Neuronal stem cell (in vitro differentiated cells): ENCODE measurements around the gene NTRK2.

Experiments used
- DNase-seq: peaks from one replicate; pipeline ENCODE4 v3.0.0-alpha.2; 2013; ENCODE audit warnings: low spot score
- H2AFZ ChIP-seq: one replicate; pipeline ENCODE4 v1.6.1; 2013; ENCODE audit warnings: mild to moderate bottlenecking, low read length, inconsistent platforms
- H2AK5ac ChIP-seq: 2 replicates; pipeline ENCODE4 v1.6.1; 2013; ENCODE audit warnings: low read depth, mild to moderate bottlenecking, inconsistent platforms, low read length, moderate library complexity, mixed read lengths
- H2BK120ac ChIP-seq: 2 replicates; pipeline ENCODE4 v1.6.1; 2013; ENCODE audit warnings: low read depth, mild to moderate bottlenecking, inconsistent platforms, low read length, moderate library complexity, mixed read lengths
- H2BK12ac ChIP-seq: one replicate; pipeline ENCODE4 v1.6.1; 2013; ENCODE audit warnings: low read length, inconsistent platforms
- H2BK15ac ChIP-seq: 2 replicates; pipeline ENCODE4 v1.6.1; 2013; ENCODE audit warnings: mild to moderate bottlenecking, low read length, inconsistent platforms, mixed read lengths
- H2BK5ac ChIP-seq: one replicate; pipeline ENCODE4 v1.6.1; 2013; ENCODE audit warnings: inconsistent platforms, mild to moderate bottlenecking, low read length, moderate library complexity
- H3K14ac ChIP-seq: one replicate; pipeline ENCODE4 v1.6.1; 2013; ENCODE audit warnings: low read length, inconsistent platforms
- H3K18ac ChIP-seq: 2 replicates; pipeline ENCODE4 v1.6.1; 2013; ENCODE audit warnings: low read length, inconsistent platforms
- H3K23ac ChIP-seq: 2 replicates; pipeline ENCODE4 v1.6.1; 2013; ENCODE audit warnings: low read depth, mild to moderate bottlenecking, mixed read lengths, low read length, inconsistent platforms; ENCODE audit not compliant: poor library complexity
- H3K27ac ChIP-seq: replicated peaks from 3 replicates; pipeline ENCODE4 v1.5.1; 2013; ENCODE audit warnings: low read length, inconsistent platforms
- H3K27me3 ChIP-seq, 3 experiments: 2 replicates each; pipeline ENCODE4 v1.6.1; 2013; ENCODE audit warnings: low read length in 3 of 3, mild to moderate bottlenecking in 2 of 3, inconsistent platforms in 1 of 3, low read depth in 1 of 3, mixed read lengths in 1 of 3, moderate library complexity in 1 of 3; ENCODE audit not compliant: control insufficient read depth in 3 of 3, insufficient read depth in 3 of 3
- H3K36me3 ChIP-seq, 2 donors: replicated peaks in 1 of 2; 2 replicates each; pipeline ENCODE4 v1.6.1; 2013; ENCODE audit warnings: low read length in 2 of 2; ENCODE audit not compliant: control insufficient read depth in 2 of 2, insufficient read depth in 2 of 2
- H3K4ac ChIP-seq: 2 replicates; pipeline ENCODE4 v1.6.1; 2013; ENCODE audit warnings: inconsistent platforms, mild to moderate bottlenecking, low read length, moderate library complexity
- H3K4me1 ChIP-seq, 2 donors: 1 replicate in 1 of 2; 2 replicates in 1 of 2; pipeline ENCODE4 v1.6.1; 2013; ENCODE audit warnings: low read length in 2 of 2, low read depth in 1 of 2; ENCODE audit not compliant: control insufficient read depth in 2 of 2, insufficient read depth in 1 of 2
- H3K4me2 ChIP-seq: one replicate; pipeline ENCODE4 v1.6.1; 2013; ENCODE audit warnings: mild to moderate bottlenecking, low read length, inconsistent platforms; ENCODE audit not compliant: insufficient read depth, poor library complexity, severe bottlenecking
- H3K4me3 ChIP-seq, 2 donors: 2 replicates each; pipeline ENCODE4 v1.5.1; 2013; ENCODE audit warnings: low read length in 2 of 2, mild to moderate bottlenecking in 2 of 2, inconsistent platforms in 1 of 2, moderate library complexity in 1 of 2
- H3K79me1 ChIP-seq: one replicate; pipeline ENCODE4 v1.6.1; 2013; ENCODE audit warnings: low read depth, mild to moderate bottlenecking, inconsistent platforms, low read length, moderate library complexity
- H3K9ac ChIP-seq: one replicate; pipeline ENCODE4 v1.6.1; 2013; ENCODE audit warnings: mild to moderate bottlenecking, low read depth, low read length, inconsistent platforms; ENCODE audit not compliant: poor library complexity
- H3K9me3 ChIP-seq, 2 donors: replicated peaks in 1 of 2; 2 replicates each; pipeline versions ENCODE3 to v1.6.1; 2013; ENCODE audit warnings: low read length in 2 of 2, mild to moderate bottlenecking in 2 of 2, inconsistent platforms in 1 of 2, low read depth in 1 of 2, mixed read lengths in 1 of 2, moderate library complexity in 1 of 2; ENCODE audit not compliant: control insufficient read depth in 2 of 2, insufficient read depth in 1 of 2
- H4K8ac ChIP-seq: one replicate; pipeline ENCODE4 v1.6.1; 2013; ENCODE audit warnings: low read depth, mild to moderate bottlenecking, inconsistent platforms, low read length, moderate library complexity
- H4K91ac ChIP-seq: one replicate; pipeline ENCODE4 v1.6.1; 2013; ENCODE audit warnings: low read length, low read depth, mild to moderate bottlenecking, inconsistent platforms; ENCODE audit not compliant: poor library complexity
- WGBS, 2 donors: extraction: QIAGEN DNeasy Blood & Tissue Kit; methylation state at CpG; one replicate each; pipeline ENCODE4 v1.1.7; 2013; ENCODE audit warnings: missing lambda C conversion rate in 2 of 2, mixed read lengths in 1 of 2; ENCODE audit not compliant: insufficient read length in 2 of 2, insufficient replicate concordance in 1 of 2; ENCODE audit errors: extremely low coverage in 2 of 2; 5-methylcytosine and 5-hydroxymethylcytosine counted together

Gene NTRK2

GRCh38 chr9:84903963-84904362 is 234.4 kb downstream of the NTRK2 start:
- no peak overlapping the region for H2AK5ac ChIP-seq
- H4K8ac ChIP-seq: no peak overlapping the region
- no peak overlapping the region for H4K91ac ChIP-seq
- H3K23ac ChIP-seq: no peak overlapping the region
- no peaks in the 10 kb centered on the region for H3K36me3 ChIP-seq
- H2BK5ac ChIP-seq: no peak overlapping the region
- no peak overlapping the region for H3K4me2 ChIP-seq
- no peak overlapping the region for H3K4ac ChIP-seq
- no peak overlapping the region for H3K4me3 ChIP-seq
- H3K27me3 ChIP-seq: no peaks in the 10 kb centered on the region
- DNase-seq: no peak
- H2BK15ac ChIP-seq: no peak overlapping the region
- H3K27ac ChIP-seq: no peak overlapping the region
- no CpG with 5 or more reads among the region's 2 CpGs for WGBS, 2 donors
- H3K4me1 ChIP-seq: peaks cover 1 to 4% of the 10 kb centered on the region in 2 donors
- H2AFZ ChIP-seq: no peak overlapping the region
- H2BK120ac ChIP-seq: no peak overlapping the region
- H2BK12ac ChIP-seq: no peak overlapping the region
- H3K18ac ChIP-seq: no peak overlapping the region
- peaks cover 0 to 4% of the 10 kb centered on the region in 2 donors for H3K9me3 ChIP-seq
- H3K9ac ChIP-seq: no peak overlapping the region
- no peak overlapping the region for H3K14ac ChIP-seq
- no peaks in the 10 kb centered on the region for H3K79me1 ChIP-seq

- Histone ChIP-seq H4K8ac (no peak overlapping the region), H3K4me1 (peaks cover 9 to 16% of the 10 kb centered on the region in 2 donors), H3K4ac (no peak overlapping the region), H3K79me1 (no peaks in the 10 kb centered on the region), H4K91ac (no peak overlapping the region), H3K23ac (no peak overlapping the region), H2BK15ac (no peak overlapping the region), H3K9me3 (no peaks in the 10 kb centered on the region), H2BK120ac (no peak overlapping the region), H3K9ac (no peak overlapping the region), H3K18ac (no peak overlapping the region), H3K27ac (no peak overlapping the region), H2BK12ac (no peak overlapping the region), H3K4me2 (no peak overlapping the region), H2BK5ac (no peak overlapping the region), H3K36me3 (no peaks in the 10 kb centered on the region), H3K14ac (no peak overlapping the region), H3K27me3 (no peaks in the 10 kb centered on the region), H2AK5ac (no peak overlapping the region), H3K4me3 (no peak overlapping the region), H2AFZ (no peak overlapping the region)
- whole genome bisulfite sequencing, 2 donors: no CpG with 5 or more reads among the region's 2 CpGs
- DNase-seq: no peak
These were observed 247.2 kb downstream of the NTRK2 start for GRCh38 chr9:84916769-84917168.

- Histone ChIP-seq H3K9me3 (no peaks in the 10 kb centered on the region), H4K91ac (no peak overlapping the region), H2AFZ (peak overlapping the region; percentile 13), H4K8ac (no peak overlapping the region), H3K9ac (no peak overlapping the region), H3K23ac (no peak overlapping the region), H2BK5ac (no peak overlapping the region), H3K4me2 (no peak overlapping the region), H3K4ac (no peak overlapping the region), H2BK15ac (no peak overlapping the region), H3K27me3 (no peaks in the 10 kb centered on the region), H3K27ac (no peak overlapping the region), H2BK12ac (no peak overlapping the region), H3K18ac (no peak overlapping the region), H2AK5ac (no peak overlapping the region), H3K14ac (no peak overlapping the region), H2BK120ac (no peak overlapping the region), H3K4me3 (no peak overlapping the region), H3K36me3 (no peaks in the 10 kb centered on the region), H3K79me1 (no peaks in the 10 kb centered on the region), H3K4me1 (peaks cover 9 to 16% of the 10 kb centered on the region in 2 donors)
- WGBS, 2 donors: no CpG with 5 or more reads among the region's 7 CpGs
- DNase-seq: no peak
These were observed 248.0 kb downstream of the NTRK2 start for GRCh38 chr9:84917366-84918070.

- Histone ChIP-seq H3K23ac (no peak overlapping the region), H3K27me3 (no peaks in the 10 kb centered on the region), H2BK5ac (no peak overlapping the region), H3K79me1 (no peaks in the 10 kb centered on the region), H3K9me3 (no peaks in the 10 kb centered on the region), H3K4ac (no peak overlapping the region), H2BK120ac (no peak overlapping the region), H3K27ac (no peak overlapping the region), H3K36me3 (no peaks in the 10 kb centered on the region), H3K4me1 (peaks cover 12 to 23% of the 10 kb centered on the region in 2 donors), H3K14ac (no peak overlapping the region), H2BK12ac (no peak overlapping the region), H3K4me3 (no peak overlapping the region), H4K91ac (no peak overlapping the region), H2BK15ac (no peak overlapping the region), H3K18ac (no peak overlapping the region), H2AFZ (no peak overlapping the region), H4K8ac (no peak overlapping the region), H2AK5ac (no peak overlapping the region), H3K4me2 (no peak overlapping the region), H3K9ac (no peak overlapping the region)
- WGBS, 2 donors: no CpG with 5 or more reads among the region's 3 CpGs
- no peak for DNase-seq
These were observed 249.9 kb downstream of the NTRK2 start for GRCh38 chr9:84919440-84919839.
